Measurements from ENCODE around the gene DLX1.

- TF ChIP-seq CTCF (IDR thresholded peaks at IDR 0.05) (no peak), POLR2A (IDR thresholded peaks at IDR 0.05) (no peak)
Measured at GRCh38 chr2:172082944-172083627, 2.2 kb upstream of the DLX1 start.
